T-helper 2 cell (primary cell): ENCODE results near the gene RHCE.
"Not testable (repeated sequence)": the region's sequence is repeated elsewhere in the genome, so short reads cannot be mapped to it uniquely, and the experiment has no call there.

Experiments used
- DNase-seq, 5 experiments: peaks; one replicate each; pipeline versions ENCODE4 v3.0.0 to v3.0.0-alpha.2; 2012 to 2022

Gene RHCE

DNA sequence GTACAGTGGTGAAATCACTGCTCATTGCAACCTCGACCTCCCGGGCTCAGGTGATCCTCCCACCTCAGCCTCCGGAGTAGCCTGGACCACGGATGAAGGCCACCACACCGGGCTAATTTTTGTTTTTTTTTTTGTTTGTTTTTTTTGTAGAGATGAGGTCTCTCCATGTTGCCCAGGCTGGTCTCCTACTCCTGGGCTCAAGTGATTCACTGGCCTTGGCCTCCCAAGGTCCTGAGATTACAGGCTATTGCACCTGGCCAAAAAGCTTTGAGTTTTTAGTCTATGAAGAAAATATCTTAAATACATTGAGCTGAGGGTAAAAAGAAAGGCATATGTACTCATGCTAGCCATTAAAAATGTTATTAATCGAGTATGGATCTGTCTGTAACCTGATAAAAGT lies 78.9 kb downstream of the RHCE start:
- no peak for DNase-seq

DNA sequence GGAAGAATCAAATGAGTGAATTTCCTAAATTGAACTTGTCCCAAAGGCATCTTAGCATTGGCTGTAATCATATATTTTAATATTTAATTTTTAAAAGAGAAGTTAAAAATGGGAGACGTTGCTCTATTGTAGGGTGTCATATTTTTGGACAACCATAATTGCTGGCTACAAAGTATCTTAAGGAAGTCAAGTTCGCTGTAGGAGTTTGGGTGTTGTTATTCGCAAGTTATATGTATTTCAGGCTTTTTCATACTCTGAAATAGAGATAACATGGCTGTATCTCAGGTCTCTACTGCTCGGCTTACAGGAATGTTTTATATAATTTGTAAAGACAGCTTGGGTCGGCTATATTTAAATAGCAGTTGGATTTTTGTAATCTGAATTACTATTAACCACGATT lies 81.6 kb downstream of the RHCE start:
- peak in 1 of 5 experiments; percentile 44 for DNase-seq

DNA sequence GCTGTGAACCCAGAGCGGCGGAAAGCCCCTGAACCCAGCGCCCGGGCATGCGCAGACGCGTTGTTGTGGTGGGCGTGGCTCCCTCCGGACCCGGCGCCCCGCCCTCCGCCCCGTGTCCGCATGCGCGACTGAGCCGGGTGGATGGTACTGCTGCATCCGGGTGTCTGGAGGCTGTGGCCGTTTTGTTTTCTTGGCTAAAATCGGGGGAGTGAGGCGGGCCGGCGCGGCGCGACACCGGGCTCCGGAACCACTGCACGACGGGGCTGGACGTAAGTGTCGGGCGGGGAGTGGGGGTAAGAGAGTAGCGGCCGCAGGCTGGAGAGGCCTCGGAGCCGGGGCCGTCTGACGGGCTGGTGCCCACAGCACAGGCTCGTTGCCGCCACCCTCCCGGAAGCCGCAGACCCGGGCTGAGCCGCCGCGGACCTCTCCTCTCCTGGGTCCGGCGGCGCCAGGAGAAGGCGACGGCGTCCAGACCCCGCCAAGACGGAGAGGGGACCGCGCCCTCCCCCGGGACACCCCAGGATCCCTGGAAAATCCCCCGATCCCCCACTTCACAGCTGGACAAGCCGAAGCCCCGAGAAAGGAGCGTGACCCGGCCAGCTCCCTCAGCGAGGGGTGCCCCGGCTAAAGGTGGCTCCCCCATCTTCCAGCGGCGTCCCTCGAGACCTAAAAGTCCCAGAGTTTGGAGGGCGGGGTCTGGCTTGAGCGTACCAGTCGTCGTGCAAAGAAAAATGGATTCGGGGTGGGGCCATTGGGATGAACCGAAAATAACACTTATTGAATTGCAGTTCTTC lies 82.2 kb downstream of the RHCE start, which contains the start of gene TMEM50A:
TSS of gene TMEM50A (plus strand) at position 147 of the 794 bp plus-strand sequence. CDS start 2,153 bp downstream, outside the sequence.
- peak; percentile 81 to 91 (median 85) for DNase-seq

DNA sequence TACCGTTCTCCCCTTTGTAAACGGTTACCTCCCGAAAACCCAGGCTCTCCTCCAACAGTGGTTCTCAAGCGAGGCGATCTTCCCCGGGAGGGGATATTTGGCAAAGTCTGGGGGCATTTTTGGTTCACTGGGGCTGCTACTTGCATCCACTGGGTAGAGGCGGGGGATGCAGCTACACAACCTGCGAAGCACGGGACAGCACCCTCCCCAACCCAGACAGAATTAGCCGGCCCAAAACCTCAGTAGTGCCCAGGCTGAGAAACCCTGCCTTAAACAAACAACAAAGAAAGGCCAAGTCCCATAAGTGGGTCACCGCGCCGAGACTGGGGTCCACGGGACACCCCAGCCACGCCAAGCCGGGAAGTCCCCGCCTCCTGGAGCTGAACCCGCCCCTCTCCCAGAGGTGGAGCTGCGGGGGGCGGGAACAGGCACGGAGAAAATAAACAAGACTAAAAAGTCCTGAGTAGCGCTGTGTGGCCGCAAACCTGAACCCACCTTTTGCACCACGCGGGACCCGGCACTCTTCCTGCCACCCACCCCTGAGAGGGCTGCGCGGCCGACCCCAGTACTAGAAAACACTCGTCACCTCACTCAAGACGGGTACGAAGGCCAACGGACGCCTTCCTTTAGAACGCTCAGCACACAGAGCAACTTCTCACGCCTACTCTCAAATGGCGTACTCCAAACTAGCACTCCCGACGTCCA lies 83.0 kb downstream of the RHCE start:
- peak in 3 of 5 experiments; percentile 7 to 25 (median 18) for DNase-seq

DNA sequence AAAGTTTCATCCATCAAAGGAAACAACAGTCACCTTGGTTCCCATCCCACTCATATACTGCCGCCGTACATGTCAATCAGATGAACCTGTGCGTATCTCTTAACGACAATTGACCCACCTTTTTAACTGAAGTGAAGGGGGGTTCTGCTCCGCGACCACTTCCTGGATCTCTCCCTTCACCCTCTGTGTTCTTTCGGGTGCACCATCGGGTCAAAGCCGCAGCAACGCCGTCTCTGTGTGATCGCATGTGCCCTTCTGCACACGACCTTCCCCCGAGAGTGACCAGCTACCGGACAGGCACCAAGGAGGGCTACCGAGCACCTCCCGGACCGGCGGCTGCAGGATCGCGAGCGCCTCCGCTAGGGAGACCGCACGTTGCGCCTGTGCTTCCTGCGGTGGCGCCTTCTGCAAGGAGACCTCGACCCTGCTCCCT lies 83.7 kb downstream of the RHCE start:
- peak in 4 of 5 experiments; percentile 4 to 82 (median 30) for DNase-seq

DNA sequence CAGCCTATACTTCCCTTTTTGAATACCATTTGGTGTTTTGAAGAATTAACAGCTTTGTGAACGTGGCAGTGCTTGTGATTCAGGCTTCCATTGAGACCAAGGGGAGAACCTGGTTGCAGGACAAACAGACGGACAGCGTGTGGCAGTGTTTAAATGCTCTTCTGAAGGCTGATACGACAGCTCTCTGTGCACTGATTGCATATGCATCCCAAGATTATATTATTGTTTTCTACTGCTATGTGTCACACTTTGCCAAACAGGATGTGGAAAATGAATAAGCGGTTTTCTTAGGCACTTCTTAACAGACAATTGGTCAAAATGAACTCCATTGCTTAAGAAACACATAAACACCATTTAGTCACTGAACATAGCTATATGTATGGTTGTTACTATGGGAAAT lies 90.7 kb downstream of the RHCE start:
- peak in 2 of 5 experiments; percentile 6 to 77 for DNase-seq

DNA sequence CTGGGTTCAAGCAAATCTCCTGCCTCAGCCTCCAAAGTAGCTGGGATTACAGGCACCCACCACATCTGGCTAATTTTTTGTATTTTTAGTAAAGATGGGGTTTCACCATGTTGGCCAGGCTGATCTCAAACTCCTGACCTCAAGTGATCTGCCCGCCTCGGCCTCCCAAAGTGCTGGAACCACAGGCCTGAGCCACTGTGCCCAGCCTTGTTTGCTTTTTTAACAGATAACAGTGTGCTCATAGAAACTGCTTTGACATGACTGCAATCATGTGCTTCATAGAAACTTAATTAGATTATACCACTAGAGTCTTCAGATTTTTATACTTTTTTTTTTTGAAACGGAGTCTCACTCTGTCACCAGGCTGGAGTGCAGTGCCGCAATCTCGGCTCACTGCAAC lies 91.3 kb downstream of the RHCE start:
- not testable (repeated sequence) for DNase-seq

DNA sequence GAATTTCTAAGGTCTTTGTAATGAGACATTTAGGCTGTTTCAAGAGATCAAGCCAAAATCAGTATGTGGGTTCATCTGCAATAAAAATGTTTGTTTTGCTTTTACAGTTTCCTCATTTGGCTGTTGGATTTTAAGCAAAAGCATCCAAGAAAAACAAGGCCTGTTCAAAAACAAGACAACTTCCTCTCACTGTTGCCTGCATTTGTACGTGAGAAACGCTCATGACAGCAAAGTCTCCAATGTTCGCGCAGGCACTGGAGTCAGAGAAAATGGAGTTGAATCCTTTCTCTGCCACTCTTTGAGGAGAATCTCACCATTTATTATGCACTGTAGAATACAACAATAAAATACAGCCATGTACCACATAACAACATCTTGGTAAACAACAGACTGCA lies 91.8 kb downstream of the RHCE start:
- DNase-seq = not testable (repeated sequence)

DNA sequence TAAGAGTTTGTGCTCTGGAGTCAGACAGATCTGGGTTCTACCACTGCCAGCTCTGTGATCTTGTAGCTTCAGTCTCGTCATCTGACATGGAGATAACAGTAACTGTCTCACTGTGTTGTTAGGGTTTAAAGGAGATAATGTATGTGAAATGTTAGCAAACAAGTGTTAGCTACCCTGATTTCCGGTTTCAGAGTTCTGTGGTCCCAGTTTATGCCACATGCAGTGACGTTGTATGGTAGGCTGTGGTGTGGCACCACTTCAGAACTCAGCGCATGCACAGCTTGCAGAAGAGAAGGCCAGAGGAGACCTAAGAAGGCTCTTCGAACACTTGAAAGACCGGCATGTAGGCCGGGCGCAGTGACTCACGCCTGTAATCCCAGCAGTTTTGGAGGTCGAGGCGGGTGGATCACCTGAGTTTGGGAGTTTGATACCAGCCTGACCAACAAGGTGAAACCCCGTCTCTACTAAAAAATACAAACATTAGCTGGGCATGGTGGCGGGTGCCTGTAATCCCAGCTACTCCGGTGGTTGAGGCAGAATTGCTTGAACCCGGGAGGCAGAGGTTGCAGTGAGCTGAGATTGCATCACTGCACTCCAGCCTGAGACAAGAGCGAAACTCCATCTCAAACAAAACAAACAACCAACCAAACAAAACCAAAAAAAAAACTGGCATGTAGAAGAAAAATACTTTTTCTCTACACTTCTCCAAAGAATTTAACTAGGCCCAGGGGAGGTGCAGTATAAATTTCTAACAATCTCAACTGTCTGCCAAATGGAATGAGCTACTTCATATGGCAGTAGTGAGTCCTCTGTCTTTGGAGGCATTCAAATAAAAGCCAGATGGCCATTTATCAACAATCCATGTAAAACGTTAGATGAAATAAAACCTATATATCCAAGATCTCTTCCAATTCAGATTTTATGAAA lies 92.5 kb downstream of the RHCE start:
- not testable (repeated sequence) for DNase-seq

DNA sequence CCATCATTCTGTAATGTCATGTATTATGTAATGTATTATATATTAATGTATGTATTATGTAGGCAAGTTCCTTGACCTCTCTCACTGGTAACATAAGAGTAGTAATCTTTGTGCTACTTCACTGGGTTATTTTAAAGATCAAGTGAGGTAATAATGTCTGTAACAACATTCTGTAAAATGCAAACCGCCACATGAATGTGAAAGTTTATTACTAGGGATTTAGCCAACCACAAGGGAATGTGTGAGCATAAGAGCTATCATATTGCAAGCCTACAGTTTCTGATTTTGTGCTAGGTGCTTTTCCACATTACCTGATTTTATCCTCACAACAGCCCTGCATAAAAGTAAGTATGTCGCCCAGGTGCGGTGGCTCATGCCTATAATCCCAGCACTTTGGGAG lies 96.2 kb downstream of the RHCE start:
- DNase-seq = not testable (repeated sequence)

DNA sequence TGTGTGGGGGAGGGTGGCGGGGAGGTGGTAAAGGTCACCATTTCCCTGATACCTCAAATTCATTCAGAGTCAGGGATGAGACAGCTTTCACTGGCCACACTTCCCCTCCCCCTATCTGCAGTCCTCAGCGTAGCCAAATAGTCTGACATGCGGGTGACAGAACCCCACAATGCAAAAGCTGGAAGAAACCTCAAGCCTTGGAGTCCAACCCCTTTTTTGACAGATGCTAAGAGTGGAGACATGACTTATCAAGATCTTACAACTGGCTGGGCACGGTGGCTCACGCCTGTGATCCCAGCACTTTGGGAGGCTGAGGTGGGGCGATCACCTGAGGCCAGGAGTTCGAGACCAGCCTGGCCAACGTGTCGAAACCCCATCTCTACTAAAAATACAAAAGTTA lies 98.5 kb downstream of the RHCE start:
- not testable (repeated sequence) for DNase-seq

DNA sequence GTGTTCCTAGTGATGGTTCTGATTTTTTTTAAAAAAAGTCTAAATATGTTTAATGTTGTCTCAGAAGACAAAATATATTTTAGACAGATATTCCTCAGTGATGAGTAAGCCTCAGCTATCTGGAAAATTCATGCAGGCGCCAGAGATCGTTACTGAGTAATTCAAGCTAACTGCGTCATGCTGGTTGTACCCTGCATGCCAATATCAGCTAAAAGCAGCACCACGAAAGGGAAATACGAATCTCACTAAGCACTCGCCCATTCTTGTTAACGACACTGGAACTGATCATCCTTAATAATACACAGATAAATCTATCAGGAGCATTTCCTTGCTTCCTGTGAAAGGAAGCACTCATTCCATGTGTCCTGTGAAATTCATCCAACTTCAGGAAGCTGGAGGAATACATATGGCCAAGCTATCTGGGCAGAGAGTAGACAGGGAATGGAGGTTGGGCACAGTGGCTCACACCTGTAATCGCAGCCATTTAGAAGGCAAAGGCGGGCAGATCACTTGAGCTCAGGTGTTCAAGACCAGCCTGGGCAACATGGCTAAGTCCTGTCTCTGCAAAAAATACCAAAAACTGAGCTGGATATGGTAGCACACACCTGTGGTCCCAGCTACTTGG lies 100.2 kb downstream of the RHCE start:
- DNase-seq = not testable (repeated sequence)

DNA sequence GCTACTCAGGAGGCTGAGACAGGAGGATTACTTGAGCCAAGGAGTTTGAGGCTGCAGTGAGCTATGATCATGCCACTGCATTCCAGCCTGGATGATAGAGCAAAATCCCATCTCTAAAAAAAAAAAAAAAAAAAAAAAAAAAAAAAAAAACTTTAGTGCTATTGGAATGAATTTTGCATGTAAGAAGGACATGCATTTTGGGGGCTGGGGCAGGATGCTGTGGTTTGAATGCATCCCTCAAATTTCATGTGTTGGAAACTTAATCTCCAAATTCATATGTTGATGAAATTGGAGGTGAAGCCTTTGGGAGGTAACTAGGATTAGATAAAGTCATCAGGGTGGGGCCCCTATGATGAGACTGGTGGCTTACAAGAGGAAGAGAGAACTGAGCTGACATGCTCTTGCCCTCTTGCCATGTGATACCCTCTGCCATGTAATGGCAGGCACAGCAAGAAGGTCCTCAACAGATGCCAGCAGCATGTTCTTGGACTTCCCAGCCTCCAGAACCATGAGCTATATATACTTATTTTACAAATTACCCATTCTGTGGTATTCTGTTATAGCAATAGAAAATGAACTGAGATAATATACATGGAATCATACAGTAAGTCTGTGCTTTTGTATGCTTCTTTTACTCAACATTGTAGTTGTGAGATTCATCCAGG lies 107.7 kb downstream of the RHCE start:
- DNase-seq = peak in 1 of 5 experiments; percentile 9
